NCI-H82 treated with DMSO at 0.1 percent for 48 hours (cell line): ENCODE results near the gene LRRC15.

ENCODE experiments used
- DNase-seq: peaks from one replicate; lab custom pipeline; 2025; ENCODE audit not compliant: unreplicated experiment; lab: John Stamatoyannopoulos, UW

Gene LRRC15

DNA sequence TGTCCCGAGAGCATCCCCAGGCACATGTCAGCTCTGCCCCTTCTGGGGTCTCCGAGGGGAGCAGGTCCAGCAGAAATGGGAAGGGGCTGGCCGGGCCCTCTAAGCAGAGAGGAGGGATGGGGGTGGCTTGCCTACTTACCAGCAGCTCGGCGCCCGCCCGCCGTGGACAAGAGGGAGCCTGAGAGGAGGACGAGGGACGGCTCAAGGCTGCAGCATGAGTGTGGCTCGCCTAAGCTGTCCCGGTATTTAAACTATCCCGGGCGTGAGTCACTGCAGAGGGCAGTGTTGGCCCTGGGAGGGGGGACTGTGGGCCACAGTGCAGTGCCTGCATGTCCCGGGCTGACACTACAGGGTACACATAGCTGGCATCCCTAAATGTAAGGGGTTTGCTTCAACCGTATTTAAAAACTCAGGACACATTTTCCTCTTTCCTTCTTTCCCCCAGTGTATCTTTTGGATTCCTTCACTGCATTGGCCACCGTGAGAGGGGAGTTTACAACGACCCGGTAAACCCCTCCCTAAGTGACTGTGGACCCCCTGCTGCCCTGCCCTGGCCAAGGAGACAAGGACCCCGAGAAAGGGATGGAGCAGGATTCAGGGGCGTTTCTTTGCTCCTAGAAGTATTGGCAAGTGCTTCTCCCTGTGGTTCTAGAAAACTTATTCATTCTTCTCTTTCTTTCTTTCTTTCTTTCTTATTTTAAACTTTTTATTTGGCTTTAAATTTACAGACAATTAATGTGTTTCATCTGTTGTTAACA lies at the start of gene LRRC15:
Gene LRRC15 (minus strand): TSS at position 222 of the 758 bp plus-strand sequence. CDS start 8,700 bp downstream, outside the sequence.
- no peak for DNase-seq

DNA sequence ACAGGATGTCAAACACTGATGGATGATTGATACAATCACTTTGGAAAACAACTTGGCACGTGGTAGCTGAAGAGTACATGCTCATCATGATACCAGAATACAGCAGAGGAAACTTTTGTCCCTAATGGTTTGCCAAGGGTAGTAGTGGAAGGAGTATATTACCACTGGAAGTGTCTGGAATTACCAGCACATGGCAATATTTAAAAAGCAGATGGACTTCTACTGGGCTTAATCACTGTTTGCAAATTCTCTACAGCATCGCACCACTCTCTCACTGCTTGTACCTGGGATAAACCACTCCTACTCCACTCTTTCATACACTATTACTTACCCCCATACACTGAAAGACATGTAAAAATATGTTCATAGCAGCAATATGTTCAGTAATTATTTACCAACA lies 49.1 kb upstream of the LRRC15 start:
- no peak for DNase-seq

DNA sequence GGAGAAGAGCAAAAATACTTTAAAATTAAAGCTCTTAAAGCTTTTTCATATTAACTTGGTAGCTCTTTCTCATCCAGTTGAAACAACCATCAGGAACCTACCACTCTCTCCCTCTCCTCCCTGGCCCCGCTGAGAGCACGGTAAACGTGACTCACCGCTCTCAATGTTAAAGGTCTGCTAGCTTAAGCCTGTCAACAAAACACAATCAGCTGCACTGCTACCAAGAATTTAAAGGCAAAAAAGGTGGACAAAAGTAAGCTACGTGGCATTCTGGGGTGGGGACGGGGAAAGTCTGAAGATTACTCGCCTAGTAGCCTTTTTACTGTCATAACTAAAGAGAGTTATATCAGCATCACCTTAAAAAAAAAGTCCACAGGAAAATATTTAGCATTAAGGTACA lies 37.9 kb upstream of the LRRC15 start:
- no peak for DNase-seq

DNA sequence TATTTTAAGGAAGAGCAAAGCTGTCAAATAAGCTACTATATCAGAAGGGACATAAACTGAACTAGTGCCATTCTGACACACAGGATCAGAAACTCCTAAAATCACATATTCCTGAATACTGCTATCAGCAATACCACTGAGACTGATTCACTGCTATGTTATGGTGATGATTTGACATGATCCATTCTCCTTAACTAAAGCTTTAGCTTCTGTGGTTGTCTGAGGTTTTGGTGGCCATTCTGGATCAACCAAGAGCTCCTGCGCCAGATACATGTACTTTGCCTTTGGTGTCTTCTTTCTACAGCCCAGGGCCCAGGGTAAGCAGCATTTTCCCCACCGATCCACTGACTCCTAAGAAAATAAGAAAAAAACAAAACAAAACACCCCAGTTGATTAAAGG lies 36.2 kb upstream of the LRRC15 start:
- no peak for DNase-seq

DNA sequence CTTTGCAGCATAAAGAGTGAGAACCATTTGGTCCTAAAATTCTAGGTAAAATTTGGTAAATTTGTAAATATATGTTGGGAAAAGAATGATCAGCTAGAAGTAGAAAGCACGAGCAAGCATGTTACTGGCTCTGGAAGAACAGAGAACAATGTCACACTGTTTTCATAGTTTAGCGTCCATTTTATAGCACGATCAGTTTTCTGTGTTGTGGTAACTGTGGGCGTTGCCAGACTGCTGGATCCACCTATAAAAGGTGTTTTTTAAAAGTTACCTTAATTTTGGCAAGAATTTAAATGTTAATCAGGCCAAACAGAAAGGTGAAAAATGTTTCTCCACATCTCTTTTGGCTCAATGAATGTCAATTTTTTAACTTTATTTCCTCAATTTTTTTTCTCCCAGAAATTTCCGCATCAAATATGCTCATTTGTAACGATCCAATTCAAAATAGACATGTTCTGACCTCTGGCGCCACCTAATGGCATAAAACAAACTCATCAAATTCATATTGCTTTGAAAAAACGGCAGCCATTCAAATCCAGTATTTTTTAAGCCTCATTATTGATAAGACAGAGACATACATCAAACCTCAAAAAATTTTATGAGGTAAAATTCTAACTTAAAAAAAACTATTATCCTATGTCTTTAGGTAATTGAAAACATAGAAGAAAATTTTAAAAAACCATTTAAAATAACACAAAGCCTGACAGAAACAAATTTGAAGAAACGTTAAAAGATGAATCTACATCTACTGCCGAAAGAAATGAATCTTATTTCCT lies 35.0 kb upstream of the LRRC15 start:
- DNase-seq = no peak

DNA sequence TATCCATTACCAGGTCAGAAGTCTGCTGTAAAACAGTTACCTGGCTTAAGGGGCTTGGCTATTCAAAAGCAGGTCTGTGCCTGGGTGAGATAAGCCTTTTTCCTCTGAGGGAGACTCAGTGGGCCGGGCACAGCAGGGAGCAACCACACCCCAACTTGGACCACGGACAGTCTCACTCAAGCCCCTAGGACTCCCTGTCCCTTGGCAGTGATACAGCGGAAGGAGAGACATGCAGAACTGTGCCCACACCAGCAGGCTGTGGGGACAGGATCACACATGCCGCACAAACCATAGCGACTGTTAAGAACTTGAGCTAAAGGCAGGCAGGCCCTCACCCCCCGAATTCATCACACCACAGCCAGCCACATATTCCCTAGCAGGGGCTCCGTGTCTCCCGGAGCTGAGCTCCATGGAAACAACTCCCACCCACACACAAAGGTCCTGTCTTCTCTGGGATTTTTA lies 32.4 kb upstream of the LRRC15 start:
- DNase-seq = no peak

DNA sequence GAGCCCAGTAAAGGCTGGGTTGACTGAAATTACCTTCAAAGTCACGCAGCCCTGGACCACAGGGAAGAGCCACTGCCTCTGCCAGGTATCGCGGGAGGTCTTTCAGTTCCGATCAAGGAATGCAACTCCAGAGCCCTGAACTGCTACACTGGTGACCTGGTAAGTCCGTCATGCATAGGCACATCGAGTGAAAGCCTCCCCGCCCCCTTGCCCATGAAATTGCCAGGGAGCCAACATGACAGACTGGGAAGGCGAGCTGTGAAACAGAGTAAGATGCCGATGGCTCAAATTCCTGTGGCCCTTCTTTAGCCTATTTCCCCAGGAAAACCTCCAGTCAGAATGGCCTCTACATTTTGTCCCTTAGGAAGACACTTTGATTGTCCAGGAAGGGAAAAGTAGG lies 31.8 kb upstream of the LRRC15 start:
- DNase-seq = no peak

DNA sequence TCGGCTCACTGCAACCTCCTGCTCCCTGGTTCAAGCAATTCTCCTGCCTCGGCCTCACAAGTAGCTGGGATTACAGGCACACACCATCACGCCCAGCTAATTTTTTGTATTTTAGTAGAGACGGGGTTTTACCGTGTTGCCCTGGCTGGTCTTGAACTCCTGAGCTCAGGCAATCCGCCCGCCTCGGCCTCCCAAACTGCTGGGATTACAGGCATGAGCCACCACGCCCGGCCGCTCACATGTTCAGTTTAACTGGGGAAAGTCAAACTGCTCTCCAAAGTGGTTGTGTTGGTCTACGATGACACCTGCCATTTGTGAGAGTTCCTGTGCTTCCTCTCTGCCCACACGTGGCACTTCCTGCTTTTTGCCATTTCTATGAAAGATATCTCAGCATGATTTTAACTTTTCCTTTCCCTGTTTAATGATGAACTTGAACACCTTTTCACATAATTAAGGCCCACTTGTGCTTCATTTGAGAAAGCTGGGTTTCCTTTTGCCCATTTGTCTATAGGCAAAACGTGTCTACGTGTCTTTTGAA lies 30.4 kb upstream of the LRRC15 start:
- no peak for DNase-seq

DNA sequence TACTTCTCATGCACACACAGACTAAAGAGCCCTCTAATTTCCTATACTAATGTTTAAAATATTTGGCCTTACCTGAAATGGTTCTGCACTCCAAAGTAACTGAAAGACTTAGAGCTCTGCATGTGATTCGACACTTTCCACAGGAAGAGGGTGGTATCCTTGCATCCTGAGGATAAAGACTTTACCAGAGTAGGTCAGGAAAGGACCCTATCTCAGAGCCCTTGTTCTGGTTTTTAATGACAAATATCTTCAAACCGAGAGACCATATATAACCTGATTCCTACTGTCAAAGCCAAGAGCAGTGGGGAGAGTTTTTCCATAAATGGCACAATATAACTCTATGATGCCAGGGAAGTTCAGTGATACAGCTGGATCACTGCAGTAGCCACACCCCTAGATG lies 29.6 kb upstream of the LRRC15 start, which contains the start of gene GP5:
Gene GP5 (minus strand): TSS at position 101 of the 400 bp plus-strand sequence. CDS start 984 bp downstream, outside the sequence.
- no peak for DNase-seq

DNA sequence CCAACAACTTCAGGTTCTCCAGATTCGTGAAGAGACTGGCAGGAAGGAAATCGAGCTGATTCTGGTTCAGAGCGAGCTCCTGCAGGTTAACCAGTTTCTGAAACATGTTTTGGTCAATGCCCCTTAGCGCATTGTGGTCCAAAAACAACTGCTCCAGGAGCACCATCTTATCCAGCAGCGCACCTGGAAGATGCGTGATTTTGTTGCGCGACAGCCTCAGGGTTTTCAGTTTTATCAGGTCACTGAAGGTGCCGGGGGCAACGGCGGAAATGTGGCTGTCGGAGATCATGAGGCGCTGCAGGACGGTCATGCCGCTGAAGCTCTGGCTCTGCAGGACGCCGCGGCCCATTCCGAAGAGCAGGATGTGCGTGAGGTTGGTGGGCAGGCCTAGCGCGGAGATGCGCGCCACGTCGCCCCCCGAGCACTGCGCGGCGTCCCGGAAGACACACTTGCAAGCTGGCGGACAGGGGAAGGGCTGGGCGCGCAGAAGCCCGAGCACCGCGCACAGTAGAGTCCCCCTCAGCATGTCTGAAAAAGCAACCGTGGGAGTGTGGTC lies 28.3 kb upstream of the LRRC15 start:
- no peak for DNase-seq

DNA sequence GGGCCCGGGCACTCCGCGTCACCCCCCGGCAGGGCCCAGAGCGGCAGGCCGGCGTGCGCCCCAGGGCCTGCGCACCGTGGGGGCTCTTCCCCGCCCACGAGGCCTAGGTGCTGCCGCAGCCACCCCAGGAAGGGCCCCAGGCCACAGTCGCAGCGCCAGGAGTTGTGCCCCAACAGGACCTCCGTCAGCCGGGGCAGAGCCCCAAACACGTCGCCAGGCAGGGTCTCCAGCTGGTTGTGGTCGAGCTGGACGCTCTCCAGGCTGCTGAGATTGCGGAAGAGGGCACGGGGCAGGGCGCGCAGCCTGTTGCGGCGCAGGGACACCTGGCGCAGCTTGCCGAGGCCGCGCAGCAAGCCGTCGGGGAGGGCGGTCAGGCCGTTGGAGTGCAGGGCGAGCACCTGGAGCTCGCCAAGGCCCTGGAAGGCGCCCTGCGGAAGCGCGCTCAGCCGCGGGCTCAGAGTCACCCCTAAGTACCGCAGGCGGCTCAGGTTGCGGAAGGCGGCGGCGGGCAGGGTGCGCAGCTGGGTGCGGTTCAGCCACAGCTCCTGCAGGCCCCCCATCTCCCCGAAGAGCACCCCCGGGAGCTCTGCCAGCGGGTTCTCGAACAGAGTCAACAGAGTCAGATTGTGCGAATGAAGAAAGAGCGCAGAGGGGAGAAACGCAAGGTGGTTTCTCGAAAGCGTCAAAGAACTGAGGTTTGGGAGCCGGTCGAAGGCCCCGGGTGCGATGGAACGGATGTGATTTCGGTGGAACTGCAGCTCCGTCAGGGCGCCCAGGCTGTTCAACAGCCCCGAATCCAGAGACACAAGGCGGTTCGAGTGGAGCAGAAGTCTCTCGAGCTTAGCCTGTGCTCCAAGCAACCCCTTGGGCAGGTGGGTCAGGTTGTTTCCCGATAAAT lies 27.6 kb upstream of the LRRC15 start:
- DNase-seq = no peak

DNA sequence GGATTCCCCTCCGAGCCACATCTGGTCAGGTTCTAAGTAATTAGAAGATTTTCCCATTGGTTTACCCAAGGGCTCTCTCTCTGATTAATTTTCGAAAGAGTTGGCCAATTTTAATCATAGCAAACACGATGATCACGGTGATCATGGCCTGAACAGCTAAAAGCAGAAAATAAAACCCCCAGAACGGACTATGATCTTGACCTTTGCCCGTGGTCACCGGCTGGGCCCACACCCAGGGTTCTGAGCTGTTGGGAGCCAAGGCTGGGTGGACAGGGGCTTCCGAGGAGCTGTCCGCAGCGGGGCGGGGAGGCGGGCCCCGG lies 27.0 kb upstream of the LRRC15 start:
- no peak for DNase-seq

DNA sequence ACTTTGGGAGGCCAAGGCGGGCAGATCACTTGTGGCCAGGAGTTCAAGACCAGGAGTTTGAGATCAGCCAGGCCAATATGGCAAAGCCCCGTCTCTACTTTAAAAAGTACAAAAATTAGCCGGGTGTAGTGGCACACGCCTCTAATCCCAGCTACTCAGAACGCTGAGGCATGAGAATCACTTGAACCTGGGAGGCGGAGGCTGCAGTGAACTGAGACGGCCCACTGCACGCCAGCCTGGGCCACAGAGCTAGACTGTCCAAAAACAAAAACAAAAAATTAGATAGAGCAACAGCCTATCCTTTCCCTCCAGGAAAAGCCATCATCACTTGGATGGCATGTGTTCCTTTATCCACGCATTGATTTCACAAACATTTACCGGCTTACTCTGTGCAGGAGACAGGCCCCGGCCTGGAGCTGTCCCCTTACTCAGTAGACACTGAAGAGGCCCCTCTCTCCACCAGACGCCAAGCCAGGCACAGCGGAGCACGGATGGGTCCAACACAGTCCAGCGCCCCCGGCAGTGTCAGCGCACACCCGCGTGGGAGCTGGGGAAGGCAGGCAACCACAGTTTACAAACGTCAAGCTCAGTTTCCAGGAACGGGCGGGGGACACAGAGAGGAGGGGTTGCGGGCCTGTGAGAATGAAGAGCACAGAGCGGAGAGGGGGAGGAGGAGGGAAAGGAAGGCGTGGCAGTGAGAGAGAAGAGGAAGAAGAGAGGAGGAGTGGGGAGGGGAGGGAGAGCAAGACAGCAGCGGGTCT lies 26.4 kb upstream of the LRRC15 start:
- DNase-seq = no peak

DNA sequence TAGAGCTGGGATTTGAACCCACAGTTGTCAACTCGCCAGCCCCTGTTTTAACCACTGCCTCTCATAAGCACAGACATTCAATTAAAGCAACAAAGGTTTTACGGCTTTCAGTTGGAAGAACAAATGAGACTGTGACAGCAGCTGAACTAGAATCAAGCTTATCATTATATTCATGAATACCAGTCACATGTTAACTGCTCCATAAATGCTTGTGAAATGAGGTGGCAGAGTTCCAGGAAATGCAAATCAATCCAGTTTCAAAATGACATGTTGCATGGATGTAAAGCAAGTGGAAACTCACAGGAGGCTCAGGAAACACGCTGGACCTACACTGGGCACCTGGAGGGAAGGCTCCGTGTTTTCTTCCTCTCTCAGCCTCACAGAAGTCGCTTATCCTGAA lies 25.7 kb upstream of the LRRC15 start:
- no peak for DNase-seq

DNA sequence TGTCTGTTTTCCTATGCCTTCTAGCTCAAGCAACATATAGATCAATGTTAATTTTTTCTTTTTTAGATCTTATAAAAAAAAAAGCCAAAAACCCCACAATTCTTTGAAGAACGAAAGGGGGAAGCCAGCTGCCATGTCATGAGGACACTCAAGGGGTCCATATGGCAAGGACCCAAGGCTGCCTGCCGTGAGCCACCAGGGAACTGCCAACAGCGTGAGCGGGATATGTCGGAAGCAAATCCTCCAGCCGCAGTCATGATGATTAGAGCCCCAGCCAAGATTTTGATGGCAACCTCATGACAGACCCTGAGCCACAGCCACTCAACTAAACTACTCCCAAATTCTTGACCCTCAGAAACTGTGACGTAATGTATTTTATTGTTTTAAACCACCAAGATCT lies 23.0 kb upstream of the LRRC15 start:
- DNase-seq = no peak

DNA sequence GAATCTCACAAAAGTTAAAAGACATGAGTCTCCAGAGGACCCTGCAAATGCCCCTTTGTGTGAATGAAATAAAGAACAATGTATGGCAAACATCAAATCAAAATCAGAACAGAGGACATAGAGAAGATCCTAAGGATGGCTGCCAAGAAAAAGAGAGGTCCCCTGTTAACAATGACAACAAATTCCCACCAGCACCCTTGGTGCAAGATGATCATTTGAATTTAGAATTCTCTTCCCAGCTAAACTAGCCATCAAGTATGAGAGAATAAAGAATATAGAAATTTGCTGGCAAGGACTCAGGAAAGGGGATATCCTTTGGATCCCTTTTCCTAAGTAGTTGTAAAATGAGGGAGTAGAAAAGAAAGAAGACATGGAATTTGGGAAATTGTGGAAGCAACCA lies 21.3 kb upstream of the LRRC15 start:
- no peak for DNase-seq

DNA sequence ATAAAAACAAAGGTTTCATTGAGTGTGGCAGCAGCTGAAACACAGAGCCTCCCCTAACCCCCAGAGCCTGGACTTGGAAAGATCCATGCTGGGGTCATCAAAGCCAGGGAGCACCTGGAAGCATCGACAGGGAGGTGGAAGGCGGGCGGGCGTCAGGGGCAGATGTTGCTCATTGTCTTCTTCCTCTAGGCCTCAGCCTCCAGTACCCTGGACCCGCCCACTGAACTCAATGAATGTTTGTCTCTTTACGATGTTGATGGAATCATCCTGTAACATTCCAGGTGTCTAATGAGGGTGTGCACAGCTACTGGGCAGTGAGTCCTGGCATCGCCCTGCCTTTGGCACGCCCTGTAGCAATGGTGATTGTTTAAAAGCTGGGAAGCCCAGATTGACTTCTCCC lies 19.7 kb upstream of the LRRC15 start:
- DNase-seq = no peak

DNA sequence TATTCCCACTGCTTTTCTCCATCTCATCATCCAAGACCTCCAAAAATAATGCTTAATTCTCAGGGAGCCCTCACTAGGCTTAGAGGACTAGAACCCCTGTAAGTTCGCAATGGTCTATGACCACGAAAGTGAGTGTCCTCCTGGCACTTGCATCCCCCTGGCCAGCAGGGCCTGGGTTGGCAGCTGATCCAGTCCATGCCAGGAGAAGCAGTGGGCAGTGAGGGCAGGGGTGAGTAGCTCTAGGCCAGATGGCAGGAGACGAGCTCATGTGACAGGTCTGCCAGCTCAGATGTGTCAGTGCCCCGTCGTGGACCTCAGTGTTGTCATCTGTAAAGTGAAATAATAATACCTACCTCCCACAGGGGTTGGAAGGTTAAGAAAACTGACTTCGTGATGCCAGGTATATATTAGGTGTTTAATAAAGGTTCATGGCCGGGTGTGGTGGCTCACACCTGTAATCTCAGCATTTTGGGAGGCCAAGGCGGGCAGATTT lies 18.4 kb upstream of the LRRC15 start:
- no peak for DNase-seq

DNA sequence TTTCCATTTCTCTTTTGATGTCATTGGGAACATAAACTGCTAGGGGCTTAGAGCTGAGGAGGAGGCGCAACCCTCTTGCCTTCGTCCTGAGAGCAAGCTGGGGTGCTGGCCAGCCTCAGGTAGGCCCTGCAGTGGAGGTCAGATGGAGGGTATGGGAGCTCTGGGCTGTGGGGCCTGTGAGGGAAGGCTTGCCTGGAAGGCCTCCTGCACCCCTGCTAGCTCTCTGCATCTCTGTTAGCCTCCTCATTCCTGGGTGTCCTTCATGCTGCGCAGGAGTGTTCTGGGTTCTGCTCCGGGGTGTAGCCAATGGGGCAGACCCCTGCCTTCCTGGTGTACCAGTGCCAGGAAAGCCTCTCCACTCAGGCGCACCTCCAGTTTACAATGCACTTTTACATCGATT lies 17.7 kb upstream of the LRRC15 start:
- no peak for DNase-seq

DNA sequence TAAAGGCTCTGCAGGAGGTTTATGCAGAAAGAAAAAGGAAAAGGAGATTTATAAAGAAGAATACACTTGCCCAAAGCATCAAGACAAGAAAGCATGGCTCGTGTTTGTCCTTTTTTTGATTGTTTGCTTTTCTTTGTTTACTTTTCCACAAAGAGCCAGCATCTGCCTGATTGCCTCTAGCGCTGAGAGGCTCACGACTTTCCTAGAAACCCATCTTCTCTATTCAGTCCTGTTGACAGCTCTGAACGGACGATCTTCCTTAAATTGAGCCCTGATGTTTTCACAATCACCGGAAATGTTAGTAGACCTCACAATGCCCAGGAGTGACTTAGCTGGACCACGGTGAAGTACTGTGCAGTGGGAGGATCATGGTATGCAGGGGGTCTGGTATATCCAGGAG lies 17.1 kb upstream of the LRRC15 start:
- DNase-seq = no peak
